Measurements from ENCODE around the gene TTLL7. TPM values are rescaled to one million over a fixed set of nuclear protein-coding genes. Genes with fewer than 3 reads are reported as not detected.
A peak's percentile ranks its signal among the peaks of the same experiment; 100 is the strongest.

TTLL7 gene
- total RNA-seq, 2 donors from 2014 or later, result 10.8 to 17.4 TPM

DNA sequence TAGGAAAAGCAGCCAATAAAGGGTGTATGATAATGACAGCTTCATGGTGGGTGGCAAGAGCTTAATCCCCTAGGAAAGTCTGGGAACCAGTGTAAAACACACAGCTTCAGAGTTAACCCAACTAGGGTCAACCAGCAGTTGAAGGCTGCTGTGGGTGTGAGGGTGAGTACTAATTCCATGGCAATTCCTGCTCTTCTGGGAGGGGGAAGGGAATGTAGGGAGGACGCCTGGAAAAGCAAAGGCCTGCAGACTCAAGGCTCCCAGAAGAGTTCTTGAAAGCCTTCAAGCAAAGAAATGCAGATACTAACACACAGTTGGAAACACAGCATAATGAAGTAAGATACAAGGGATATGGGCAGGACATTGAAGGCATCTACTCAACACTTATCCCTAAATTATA, 28.1 kb downstream of the TTLL7 start:
- Histone ChIP-seq H3K4me3 (no peak overlapping the region), H3K4me1 (peaks cover 0 to 12% of the 10 kb centered on the region in 2 donors), H3K27ac (peak overlapping the region in 1 of 2 donors; percentile 68), H3K36me3 (no peaks in the 10 kb centered on the region), H3K27me3 (no peaks in the 10 kb centered on the region), H3K9me3 (no peaks in the 10 kb centered on the region)
- DNase-seq (ENCODE audit: low spot score), result no peak
- TF ChIP-seq, protein P1, sequence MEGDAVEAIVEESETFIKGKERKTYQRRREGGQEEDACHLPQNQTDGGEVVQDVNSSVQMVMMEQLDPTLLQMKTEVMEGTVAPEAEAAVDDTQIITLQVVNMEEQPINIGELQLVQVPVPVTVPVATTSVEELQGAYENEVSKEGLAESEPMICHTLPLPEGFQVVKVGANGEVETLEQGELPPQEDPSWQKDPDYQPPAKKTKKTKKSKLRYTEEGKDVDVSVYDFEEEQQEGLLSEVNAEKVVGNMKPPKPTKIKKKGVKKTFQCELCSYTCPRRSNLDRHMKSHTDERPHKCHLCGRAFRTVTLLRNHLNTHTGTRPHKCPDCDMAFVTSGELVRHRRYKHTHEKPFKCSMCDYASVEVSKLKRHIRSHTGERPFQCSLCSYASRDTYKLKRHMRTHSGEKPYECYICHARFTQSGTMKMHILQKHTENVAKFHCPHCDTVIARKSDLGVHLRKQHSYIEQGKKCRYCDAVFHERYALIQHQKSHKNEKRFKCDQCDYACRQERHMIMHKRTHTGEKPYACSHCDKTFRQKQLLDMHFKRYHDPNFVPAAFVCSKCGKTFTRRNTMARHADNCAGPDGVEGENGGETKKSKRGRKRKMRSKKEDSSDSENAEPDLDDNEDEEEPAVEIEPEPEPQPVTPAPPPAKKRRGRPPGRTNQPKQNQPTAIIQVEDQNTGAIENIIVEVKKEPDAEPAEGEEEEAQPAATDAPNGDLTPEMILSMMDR (IDR thresholded peaks at IDR 0.05), result no peak

DNA sequence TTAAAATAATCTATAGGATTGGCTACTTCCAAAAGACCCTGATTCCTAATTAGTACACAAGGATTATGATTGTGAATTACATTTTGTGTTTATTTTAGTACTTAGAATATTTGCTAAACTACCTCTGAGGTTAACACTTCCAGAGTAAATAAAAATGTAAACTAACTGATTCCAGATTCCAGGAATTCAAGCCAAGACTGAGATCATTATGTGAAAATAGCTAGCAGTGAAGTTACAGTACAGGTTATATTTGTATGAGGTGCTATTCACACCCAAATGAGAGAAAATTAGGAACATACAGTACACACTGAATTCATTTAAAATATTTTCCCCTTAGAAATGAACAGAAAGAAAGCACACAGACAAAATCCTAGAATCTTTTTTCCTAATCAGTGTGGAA, 28.8 kb downstream of the TTLL7 start:
- TF ChIP-seq, protein P1 (IDR thresholded peaks at IDR 0.05), result no peak
- DNase-seq (ENCODE audit: low spot score), result no peak
- H3K27ac ChIP-seq, result peak overlapping the region in 1 of 2 donors; percentile 68
- no peak overlapping the region for H3K4me3 ChIP-seq
- no peaks in the 10 kb centered on the region for H3K27me3 ChIP-seq
- H3K4me1 ChIP-seq, result peaks cover 0 to 12% of the 10 kb centered on the region in 2 donors
- no peaks in the 10 kb centered on the region for H3K36me3 ChIP-seq
- H3K9me3 ChIP-seq, result no peaks in the 10 kb centered on the region

DNA sequence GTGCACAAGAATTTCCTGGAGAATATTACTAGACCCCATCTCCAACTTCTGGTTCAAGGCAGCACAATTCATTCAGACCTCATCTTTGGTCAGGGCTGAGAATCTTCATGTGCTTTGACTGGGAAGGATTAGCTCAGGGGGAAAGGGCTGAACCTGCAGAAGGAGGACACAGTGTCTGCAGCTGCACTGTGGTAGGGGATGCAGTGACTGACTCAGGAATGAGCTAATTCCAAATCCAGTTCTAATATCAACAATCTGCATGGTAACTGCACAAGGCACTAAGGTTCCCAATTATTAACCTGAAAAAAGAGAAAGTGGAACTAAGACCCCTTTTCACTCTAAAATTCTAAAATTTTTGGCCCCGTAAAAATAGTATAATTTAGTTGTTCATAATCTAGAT, 31.6 kb downstream of the TTLL7 start:
- H3K4me3 ChIP-seq, result no peak overlapping the region
- H3K9me3 ChIP-seq, result no peaks in the 10 kb centered on the region
- no peaks in the 10 kb centered on the region for H3K27me3 ChIP-seq
- H3K27ac ChIP-seq, result no peak overlapping the region
- DNase-seq (ENCODE audit: low spot score), result no peak
- H3K36me3 ChIP-seq, result no peaks in the 10 kb centered on the region
- TF ChIP-seq, protein P1 (IDR thresholded peaks at IDR 0.05), result no peak
- H3K4me1 ChIP-seq, result peaks cover 0 to 21% of the 10 kb centered on the region in 2 donors

DNA sequence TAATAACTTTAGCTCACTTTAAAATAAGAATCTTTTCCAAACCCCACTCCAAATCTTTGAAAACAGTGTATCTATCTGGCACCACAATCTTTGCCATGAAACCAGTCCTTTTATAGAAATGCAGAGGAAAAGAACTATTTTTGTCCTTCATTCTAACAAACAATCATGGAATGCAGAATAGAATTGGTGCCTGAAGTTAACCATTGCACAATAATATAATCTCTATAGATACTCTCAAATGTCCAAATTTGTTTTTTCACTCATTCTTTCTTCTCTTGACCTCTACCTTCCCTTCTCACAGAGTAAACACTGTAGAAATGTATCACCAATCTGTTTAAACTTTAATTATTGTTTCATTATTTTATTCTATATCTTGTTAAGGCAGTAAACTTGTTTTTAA, 34.8 kb downstream of the TTLL7 start:
- H3K4me3 ChIP-seq, result no peak overlapping the region
- no peaks in the 10 kb centered on the region for H3K27me3 ChIP-seq
- no peaks in the 10 kb centered on the region for H3K36me3 ChIP-seq
- H3K9me3 ChIP-seq, result no peaks in the 10 kb centered on the region
- peaks cover 0 to 20% of the 10 kb centered on the region in 2 donors for H3K4me1 ChIP-seq
- TF ChIP-seq, protein P1 (IDR thresholded peaks at IDR 0.05), result no peak
- H3K27ac ChIP-seq, result peak overlapping the region in 1 of 2 donors; percentile 22
- no peak for DNase-seq (ENCODE audit: low spot score)

DNA sequence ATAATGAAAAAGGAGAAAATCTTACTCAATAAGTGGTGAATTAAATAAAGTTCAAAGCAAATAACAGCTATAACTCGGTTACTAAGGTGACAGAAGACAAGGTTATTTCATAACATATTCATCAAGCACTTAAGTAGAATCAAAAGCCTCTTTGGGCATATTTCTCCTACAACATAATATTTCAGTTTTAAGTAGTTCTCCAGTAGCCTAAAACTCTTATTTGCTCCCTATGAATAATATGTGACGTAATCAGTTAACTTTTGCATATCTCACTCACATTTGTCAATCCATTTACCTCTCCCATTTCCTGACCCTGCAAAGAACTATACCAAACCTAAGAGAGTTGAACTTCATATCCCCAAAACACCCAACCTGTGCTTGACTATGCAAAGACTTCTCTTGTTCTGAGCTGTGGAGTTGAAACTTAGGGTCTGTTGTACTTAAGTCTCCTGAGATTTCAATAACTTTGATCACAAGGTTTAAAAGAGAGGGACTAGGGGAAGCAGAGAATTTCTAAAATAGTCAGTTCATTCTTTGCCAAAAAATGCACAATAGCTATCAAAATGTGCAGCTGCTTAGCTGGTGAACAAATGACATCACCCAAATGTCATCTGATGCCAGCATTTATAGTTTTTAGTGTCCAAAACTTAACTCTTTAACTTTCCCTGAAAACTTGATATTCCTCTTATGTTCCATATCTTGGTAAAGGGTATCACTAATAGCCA, 37.2 kb downstream of the TTLL7 start:
- Histone ChIP-seq H3K4me3 (no peak overlapping the region), H3K27ac (no peak overlapping the region), H3K4me1 (peaks cover 0 to 20% of the 10 kb centered on the region in 2 donors), H3K36me3 (no peaks in the 10 kb centered on the region), H3K27me3 (no peaks in the 10 kb centered on the region), H3K9me3 (no peaks in the 10 kb centered on the region)
- TF ChIP-seq, protein P1 (IDR thresholded peaks at IDR 0.05), result no peak
- no peak for DNase-seq (ENCODE audit: low spot score)
